Naive thymus-derived CD4-positive, alpha-beta T cell (primary cell): ENCODE data around the gene CIDEB. TPM values are rescaled to one million over a fixed set of nuclear protein-coding genes. Genes with fewer than 3 reads are reported as not detected.

Experiments used
- ATAC-seq: fragments of 150-1000 bp; cut with Tn5 transposase; 2 replicates; pipeline ENCODE4 v1.10.0; 2021; ENCODE audit warnings: mild to moderate bottlenecking, moderate library complexity
- CTCF ChIA-PET: fragments of 350-600 bp; sonication (Branson Sonifier 250); formaldehyde crosslinking; loops from one replicate; lab custom pipeline; 2021; ENCODE audit warnings: antibody characterized with exemption; lab: Charles Lee
- POLR2A ChIA-PET: fragments of 350-600 bp; sonication (Branson Sonifier 250); formaldehyde crosslinking; loops from one replicate; lab custom pipeline; 2021; ENCODE audit warnings: antibody characterized with exemption, inconsistent platforms; lab: Charles Lee
- DNase-seq, 9 donors: peaks; one replicate each; pipeline versions ENCODE4 v3.0.0 to v3.0.0-alpha.2; 2020 to 2022; ENCODE audit warnings: mixed read lengths in 1 of 9
- H3K27ac ChIP-seq: one replicate; pipeline ENCODE4 v1.7.0; 2013; ENCODE audit warnings: mild to moderate bottlenecking, low read depth, low read length, moderate library complexity
- H3K27me3 ChIP-seq, 2 donors: one replicate each; pipeline ENCODE4 v1.7.0; 2013; ENCODE audit warnings: low read length in 2 of 2, mild to moderate bottlenecking in 2 of 2, moderate library complexity in 2 of 2; ENCODE audit not compliant: control insufficient read depth in 2 of 2, insufficient read depth in 2 of 2
- H3K36me3 ChIP-seq, 3 experiments: 1 replicate in 2 of 3; 2 replicates in 1 of 3; pipeline ENCODE4 v1.7.0; 2013; ENCODE audit warnings: low read length in 3 of 3, mild to moderate bottlenecking in 3 of 3, moderate library complexity in 1 of 3; ENCODE audit not compliant: insufficient read depth in 3 of 3, control insufficient read depth in 2 of 3
- H3K4me1 ChIP-seq, 2 donors: one replicate each; pipeline ENCODE4 v1.7.0; 2013; ENCODE audit warnings: low read length in 2 of 2, mild to moderate bottlenecking in 2 of 2, moderate library complexity in 1 of 2; ENCODE audit not compliant: control insufficient read depth in 2 of 2, insufficient read depth in 2 of 2
- H3K4me3 ChIP-seq: 2 replicates; pipeline ENCODE4 v1.7.0; 2013; ENCODE audit warnings: mild to moderate bottlenecking, low read length
- H3K9me3 ChIP-seq, 3 experiments: 1 replicate in 2 of 3; 2 replicates in 1 of 3; pipeline ENCODE4 v1.7.0; 2013; ENCODE audit warnings: low read length in 3 of 3; ENCODE audit not compliant: control insufficient read depth in 2 of 3
- H3K27ac Mint-ChIP-seq, 9 donors: one replicate each; pipeline ENCODE4 v1.8.0; 2020 to 2022; ENCODE audit warnings: mixed read lengths in 9 of 9, mild to moderate bottlenecking in 8 of 9, moderate library complexity in 5 of 9, inconsistent platforms in 2 of 9
- H3K27me3 Mint-ChIP-seq, 5 donors: one replicate each; pipeline ENCODE4 v1.8.0; 2021 to 2022; ENCODE audit warnings: mixed read lengths in 5 of 5, mild to moderate bottlenecking in 1 of 5
- H3K36me3 Mint-ChIP-seq, 5 donors: one replicate each; pipeline ENCODE4 v1.8.0; 2020 to 2022; ENCODE audit warnings: mixed read lengths in 5 of 5, mild to moderate bottlenecking in 3 of 5, inconsistent platforms in 1 of 5
- H3K4me1 Mint-ChIP-seq, 7 donors: one replicate each; pipeline ENCODE4 v1.8.0; 2020 to 2022; ENCODE audit warnings: mixed read lengths in 7 of 7, mild to moderate bottlenecking in 3 of 7, inconsistent platforms in 1 of 7
- H3K4me3 Mint-ChIP-seq, 10 donors: one replicate each; pipeline ENCODE4 v1.8.0; 2020 to 2022; ENCODE audit warnings: mild to moderate bottlenecking in 10 of 10, mixed read lengths in 10 of 10, moderate library complexity in 6 of 10, inconsistent platforms in 2 of 10
- H3K9me3 Mint-ChIP-seq, 11 donors: one replicate each; pipeline ENCODE4 v1.8.0; 2020 to 2022; ENCODE audit warnings: mixed read lengths in 11 of 11, mild to moderate bottlenecking in 4 of 11, inconsistent platforms in 1 of 11, moderate library complexity in 1 of 11
- intact Hi-C, 2 donors: fragments of 100-400 bp; cut with micrococcal nuclease; formaldehyde crosslinking; loops; one replicate each; pipeline ENCODE4 v1.15.1; 2023
- polyA plus RNA-seq, 2 donors: library from polyadenylated mRNA; unstranded; fragments of 300-500 nt; fragmentation: Illumina TruSeq; gene quantifications; one replicate each; pipeline ENCODE4 v1.2.3, GENCODE V29; 2021
- total RNA-seq, 6 experiments: library from RNA in 5 of 6; stranded (reverse) in 5 of 6; gene quantifications; 1 replicate in 5 of 6; 2 replicates in 1 of 6; pipeline ENCODE4 v1.2.3 and lab custom pipeline; 2021 to 2026

The CIDEB gene
- total and polyA plus RNA-seq, 7 experiments from 2014 or later = 16.4 to 31.5 (median 19.3) TPM

DNA sequence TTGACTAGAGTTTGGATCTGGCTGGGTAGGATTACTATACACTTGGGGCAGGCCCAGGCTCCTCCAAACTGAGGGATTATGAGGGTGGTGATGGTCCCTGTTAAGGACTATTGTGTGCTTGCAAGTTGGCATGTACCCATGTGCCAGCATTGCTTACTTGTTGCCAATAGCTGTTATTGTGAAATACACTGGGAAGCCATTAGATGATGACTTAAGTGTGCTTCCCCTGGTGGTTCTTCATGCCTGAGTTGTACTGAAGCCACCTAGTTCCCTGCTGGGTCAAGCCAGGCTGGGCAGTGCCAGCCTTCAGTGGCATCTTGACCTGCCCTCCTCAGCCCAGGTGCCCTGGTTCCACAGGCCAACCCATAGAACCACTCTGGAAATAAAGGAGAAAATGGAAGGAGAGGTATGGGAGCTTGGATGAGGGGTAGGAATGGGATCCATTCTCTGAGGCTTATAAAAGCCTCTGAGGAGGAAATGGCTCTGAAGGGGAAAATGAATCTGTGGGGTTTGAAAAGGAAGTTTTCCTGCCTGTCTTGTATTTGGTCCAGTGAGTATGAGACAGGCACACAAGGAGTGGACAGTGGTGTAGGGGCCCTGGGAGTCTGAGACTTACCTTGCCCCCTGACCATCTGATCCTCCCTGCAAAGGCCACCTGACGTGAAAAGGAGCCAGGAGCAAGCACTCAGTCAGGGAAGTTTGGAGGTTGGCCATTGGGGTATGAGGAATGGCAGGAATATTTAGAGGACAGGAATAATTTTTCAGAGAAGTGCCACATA is 4.2 kb upstream of the CIDEB start:
- ATAC-seq (peak; percentile 19), DNase-seq (peak in 3 of 9 donors; percentile 25 to 41 (median 33))
- peaks cover 60 to 65% of the 10 kb centered on the region in 2 donors for H3K4me1 ChIP-seq
- H3K9me3 Mint-ChIP-seq = no peaks in the 10 kb centered on the region
- H3K9me3 ChIP-seq = no peaks in the 10 kb centered on the region
- peak overlapping the region; percentile 77 to 91 (median 85) for H3K4me3 Mint-ChIP-seq
- ChIA-PET CTCF (interaction anchor here (0.8 to 5.7 kb wide), 5 partner anchors 17 to 305 kb away, joined by 3 to 47 read pairs (median 7); partner anchors contain the start of genes KHNYN and TINF2), POLR2A (interaction anchor here (0.8 to 8.8 kb wide), 11 partner anchors 12 to 197 kb away, joined by 3 to 79 read pairs (median 14); partner anchors contain the start of genes ADCY4, CBLN3, CHMP4A and DCAF11)
- peaks cover 58 to 80% (median 73%) of the 10 kb centered on the region in 7 donors for H3K4me1 Mint-ChIP-seq
- H3K27ac Mint-ChIP-seq = peak overlapping the region; percentile 84 to 93 (median 88)
- intact Hi-C loops = loop anchor here (1.0 to 5.0 kb wide), 4 partner anchors 20 to 119 kb away; partner anchors contain the start of gene RABGGTA (in 1 of the 2)
- H3K27ac ChIP-seq = peak overlapping the region; percentile 76
- peak overlapping the region; percentile 50 for H3K4me3 ChIP-seq
- peaks cover 0 to 32% (median 4%) of the 10 kb centered on the region in 5 donors for H3K36me3 Mint-ChIP-seq
- H3K36me3 ChIP-seq = peaks cover 0 to 8% (median 0%) of the 10 kb centered on the region in 3 experiments
- H3K27me3 Mint-ChIP-seq = no peaks in the 10 kb centered on the region
- no peaks in the 10 kb centered on the region for H3K27me3 ChIP-seq

DNA sequence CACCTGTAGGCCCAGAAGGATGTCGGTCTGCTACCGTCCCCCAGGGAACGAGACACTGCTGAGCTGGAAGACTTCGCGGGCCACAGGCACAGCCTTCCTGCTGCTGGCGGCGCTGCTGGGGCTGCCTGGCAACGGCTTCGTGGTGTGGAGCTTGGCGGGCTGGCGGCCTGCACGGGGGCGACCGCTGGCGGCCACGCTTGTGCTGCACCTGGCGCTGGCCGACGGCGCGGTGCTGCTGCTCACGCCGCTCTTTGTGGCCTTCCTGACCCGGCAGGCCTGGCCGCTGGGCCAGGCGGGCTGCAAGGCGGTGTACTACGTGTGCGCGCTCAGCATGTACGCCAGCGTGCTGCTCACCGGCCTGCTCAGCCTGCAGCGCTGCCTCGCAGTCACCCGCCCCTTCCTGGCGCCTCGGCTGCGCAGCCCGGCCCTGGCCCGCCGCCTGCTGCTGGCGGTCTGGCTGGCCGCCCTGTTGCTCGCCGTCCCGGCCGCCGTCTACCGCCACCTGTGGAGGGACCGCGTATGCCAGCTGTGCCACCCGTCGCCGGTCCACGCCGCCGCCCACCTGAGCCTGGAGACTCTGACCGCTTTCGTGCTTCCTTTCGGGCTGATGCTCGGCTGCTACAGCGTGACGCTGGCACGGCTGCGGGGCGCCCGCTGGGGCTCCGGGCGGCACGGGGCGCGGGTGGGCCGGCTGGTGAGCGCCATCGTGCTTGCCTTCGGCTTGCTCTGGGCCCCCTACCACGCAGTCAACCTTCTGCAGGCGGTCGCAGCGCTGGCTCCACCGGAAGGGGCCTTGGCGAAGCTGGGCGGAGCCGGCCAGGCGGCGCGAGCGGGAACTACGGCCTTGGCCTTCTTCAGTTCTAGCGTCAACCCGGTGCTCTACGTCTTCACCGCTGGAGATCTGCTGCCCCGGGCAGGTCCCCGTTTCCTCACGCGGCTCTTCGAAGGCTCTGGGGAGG is 3.1 kb upstream of the CIDEB start, which contains the start of gene LTB4R:
Gene LTB4R (plus strand): TSS at position 857 of the 959 bp plus-strand sequence. CDS start 4,150 bp downstream, outside the sequence.
- POLR2A ChIA-PET = interaction anchor here (0.8 to 8.8 kb wide), 17 partner anchors 11 to 196 kb away, joined by 3 to 79 read pairs (median 5); partner anchors contain the start of genes ADCY4, CBLN3, CHMP4A and DCAF11
- intact Hi-C loops = loop anchor here (1.0 to 5.0 kb wide), 5 partner anchors 21 to 120 kb away; partner anchors contain the start of genes RABGGTA (in 2 of the 2) and MDP1 (in 1 of the 2)
- H3K9me3 ChIP-seq = no peaks in the 10 kb centered on the region

DNA sequence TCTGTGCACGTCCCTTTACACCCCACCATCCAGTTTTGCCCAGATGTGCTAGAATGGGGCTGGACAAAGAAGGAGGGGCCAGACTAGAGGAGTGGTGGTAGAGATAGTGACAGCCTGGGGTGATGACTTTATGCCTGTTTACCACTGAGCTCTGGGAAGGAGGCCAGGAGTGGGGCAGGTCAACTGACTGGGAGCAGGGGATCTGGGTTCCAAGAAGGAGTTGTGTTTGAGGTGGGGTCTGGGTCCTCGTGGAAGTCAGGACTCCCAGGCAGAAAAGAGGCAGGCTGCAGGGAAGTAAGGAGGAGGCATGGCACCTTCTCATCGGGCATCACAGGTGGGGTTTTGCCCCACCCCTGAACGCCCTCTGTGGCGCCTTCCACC is 2.5 kb upstream of the CIDEB start:
- Mint-ChIP-seq H3K36me3 (peaks cover 5 to 36% (median 13%) of the 10 kb centered on the region in 5 donors), H3K4me3 (peak overlapping the region; percentile 66 to 90 (median 84)), H3K4me1 (peaks cover 52 to 73% (median 68%) of the 10 kb centered on the region in 7 donors), H3K27ac (peak overlapping the region; percentile 79 to 95 (median 89)), H3K27me3 (no peaks in the 10 kb centered on the region), H3K9me3 (no peaks in the 10 kb centered on the region)
- H3K4me1 ChIP-seq = peaks cover 59 to 63% of the 10 kb centered on the region in 2 donors
- H3K4me3 ChIP-seq = peak overlapping the region; percentile 50
- no peak for DNase-seq
- intact Hi-C loops = loop anchor here (1.0 to 5.0 kb wide), 3 partner anchors 38 to 94 kb away; partner anchors contain the start of genes RABGGTA (in 2 of the 2) and MDP1 (in 1 of the 2)
- peak overlapping the region; percentile 76 for H3K27ac ChIP-seq
- peaks cover 8 to 26% (median 11%) of the 10 kb centered on the region in 3 experiments for H3K36me3 ChIP-seq
- POLR2A ChIA-PET = interaction anchor here (0.8 to 8.8 kb wide), 14 partner anchors 10 to 195 kb away, joined by 3 to 79 read pairs (median 8); partner anchors contain the start of genes ADCY4, CBLN3, CHMP4A and DCAF11
- CTCF ChIA-PET = interaction anchor here (0.6 to 5.8 kb wide), 8 partner anchors 12 to 121 kb away, joined by 3 to 47 read pairs (median 6); partner anchors contain the start of genes DHRS1, KHNYN, NOP9 and RABGGTA
- H3K27me3 ChIP-seq = no peaks in the 10 kb centered on the region
- ATAC-seq = no peak
- H3K9me3 ChIP-seq = no peaks in the 10 kb centered on the region

More for the DNA sequence above, 3.1 kb upstream of the CIDEB start, which contains the start of gene LTB4R:
- Histone ChIP-seq H3K36me3 (peaks cover 5 to 19% (median 9%) of the 10 kb centered on the region in 3 experiments), H3K27me3 (no peaks in the 10 kb centered on the region), H3K27ac (peak within 1 kb of the TSS; percentile 76), H3K4me3 (peak within 1 kb of the TSS; percentile 50), H3K4me1 (peaks cover 60 to 65% of the 10 kb centered on the region in 2 donors)
- H3K36me3 Mint-ChIP-seq = peaks cover 4 to 34% (median 7%) of the 10 kb centered on the region in 5 donors
- H3K4me1 Mint-ChIP-seq = peaks cover 58 to 79% (median 72%) of the 10 kb centered on the region in 7 donors
- H3K4me3 Mint-ChIP-seq = peak within 1 kb of the TSS; percentile 77 to 91 (median 85)
- CTCF ChIA-PET = interaction anchor here (0.6 to 5.8 kb wide), 9 partner anchors 12 to 120 kb away, joined by 3 to 47 read pairs (median 5); partner anchors contain the start of genes DHRS1, KHNYN, NOP9 and RABGGTA
- ATAC-seq (peak; percentile 85), DNase-seq (peak; percentile 61 to 79 (median 73))
- no peaks in the 10 kb centered on the region for H3K27me3 Mint-ChIP-seq
- H3K27ac Mint-ChIP-seq = peak within 1 kb of the TSS; percentile 86 to 95 (median 89)
- H3K9me3 Mint-ChIP-seq = no peaks in the 10 kb centered on the region

DNA sequence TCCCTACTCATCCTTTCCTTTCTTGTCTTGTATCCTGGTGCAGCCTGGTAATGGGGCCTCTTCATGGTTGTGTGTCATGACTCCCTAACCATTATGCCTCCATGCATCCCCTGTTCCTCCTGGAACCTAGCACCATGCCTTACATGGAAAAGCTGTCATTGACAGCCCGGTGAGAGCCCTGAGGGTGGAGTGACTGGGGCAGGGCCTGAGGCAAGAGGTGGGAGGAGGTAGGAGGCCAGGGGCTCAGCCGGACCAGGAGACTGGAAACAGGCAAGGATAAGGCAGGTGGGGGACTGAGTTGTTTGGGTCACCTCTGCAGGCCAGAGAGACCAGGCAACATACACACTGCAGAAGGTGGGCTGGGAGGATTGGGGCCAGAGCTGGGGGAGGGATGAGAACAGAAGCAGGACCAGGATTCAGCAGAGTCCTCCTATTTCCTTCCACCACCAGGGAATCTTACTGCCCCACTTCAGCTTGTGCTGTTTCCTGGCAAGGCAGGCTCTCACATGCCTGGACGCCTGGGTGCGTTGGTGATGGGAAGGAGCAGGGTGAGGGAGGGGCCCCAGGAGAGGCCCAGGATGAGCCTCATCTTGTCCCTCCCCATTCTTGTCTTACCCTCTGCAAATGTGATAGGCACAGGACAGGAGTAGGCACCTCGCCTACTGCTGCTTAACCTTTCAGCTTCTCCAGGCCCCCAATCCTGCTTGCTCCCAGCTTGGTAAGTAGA is 1.9 kb upstream of the CIDEB start, which contains the start of gene LTB4R2:
Gene LTB4R2 (plus strand): TSS at position 603 of the 727 bp plus-strand sequence. CDS start 525 bp downstream, outside the sequence.
- peak within 1 kb of the TSS; percentile 76 for H3K27ac ChIP-seq
- H3K27me3 ChIP-seq = no peaks in the 10 kb centered on the region
- peak within 1 kb of the TSS; percentile 86 to 95 (median 89) for H3K27ac Mint-ChIP-seq
- no peak for DNase-seq
- H3K4me3 ChIP-seq = peak within 1 kb of the TSS; percentile 50
- intact Hi-C loops = loop anchor here (1.0 to 5.0 kb wide), 3 partner anchors 37 to 93 kb away; partner anchors contain the start of genes RABGGTA (in 2 of the 2) and MDP1 (in 1 of the 2)
- H3K4me3 Mint-ChIP-seq = peak within 1 kb of the TSS; percentile 77 to 91 (median 84)
- no peaks in the 10 kb centered on the region for H3K27me3 Mint-ChIP-seq
- peaks cover 14 to 32% (median 16%) of the 10 kb centered on the region in 3 experiments for H3K36me3 ChIP-seq
- ChIA-PET POLR2A (interaction anchor here (0.7 to 8.8 kb wide), 17 partner anchors 10 to 1711 kb away, joined by 3 to 79 read pairs (median 7); partner anchors contain the start of genes ADCY4, CBLN3, CHMP4A and DHRS1), CTCF (interaction anchor here (1.0 to 5.8 kb wide), 8 partner anchors 11 to 121 kb away, joined by 3 to 47 read pairs (median 6); partner anchors contain the start of genes DHRS1, KHNYN, NOP9 and TINF2)
- peaks cover 53 to 58% of the 10 kb centered on the region in 2 donors for H3K4me1 ChIP-seq
- peaks cover 0 to 2% (median 0%) of the 10 kb centered on the region in 11 donors for H3K9me3 Mint-ChIP-seq
- no peaks in the 10 kb centered on the region for H3K9me3 ChIP-seq
- ATAC-seq = no peak
- peaks cover 6 to 40% (median 18%) of the 10 kb centered on the region in 5 donors for H3K36me3 Mint-ChIP-seq
- peaks cover 49 to 68% (median 63%) of the 10 kb centered on the region in 7 donors for H3K4me1 Mint-ChIP-seq
